Measurements from ENCODE around the gene FRAT1. TPM values are rescaled to one million over a fixed set of nuclear protein-coding genes. Genes with fewer than 3 reads are reported as not detected.
A peak's percentile ranks its signal among the peaks of the same experiment; 100 is the strongest.

Gene FRAT1
- total RNA-seq, 4 donors from 2014 or later: 6.8 to 10.0 (median 8.5) TPM

DNA sequence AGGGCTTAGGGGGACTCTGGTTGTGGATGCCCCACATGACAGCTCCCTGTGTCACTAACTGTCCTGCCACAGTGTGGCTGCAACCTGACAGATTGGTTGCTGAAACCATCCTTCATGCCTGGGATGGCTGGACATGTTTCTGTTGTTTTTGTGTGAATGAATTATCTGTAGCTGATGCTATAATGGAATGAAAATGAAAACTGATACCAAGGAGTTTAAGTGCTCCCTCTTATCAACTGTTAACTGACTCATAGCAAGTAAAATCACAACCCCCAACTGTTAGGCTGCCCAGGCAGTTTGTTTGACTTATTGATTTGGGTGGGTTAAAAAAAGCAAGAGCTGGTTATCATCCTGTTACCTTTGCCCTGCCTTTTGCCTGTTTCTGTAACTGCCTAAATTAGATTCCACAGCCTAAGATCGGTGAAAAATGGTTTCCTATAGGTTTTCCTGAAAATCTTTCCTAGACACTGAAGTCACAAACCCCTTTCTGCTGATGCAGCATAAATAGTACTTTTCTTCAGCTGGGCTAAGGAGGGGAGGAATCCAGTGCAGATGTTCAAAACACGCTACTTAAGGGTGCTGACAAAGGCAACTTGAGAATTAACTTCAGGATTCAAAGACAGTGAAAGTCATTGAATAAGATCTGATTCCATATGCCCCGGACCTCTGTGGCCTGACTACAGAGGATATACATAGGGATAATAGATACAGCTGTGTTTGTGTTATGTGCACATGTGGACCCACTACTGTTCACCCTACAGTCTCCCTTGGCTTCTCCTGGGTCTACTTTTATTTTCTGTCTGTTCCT is 9.8 kb downstream of the FRAT1 start:
- no peaks in the 10 kb centered on the region for H3K27me3 ChIP-seq
- no peak overlapping the region for H3K27ac ChIP-seq
- H3K36me3 ChIP-seq: peaks cover 0 to 33% (median 0%) of the 10 kb centered on the region in 3 donors
- H3K9me3 ChIP-seq: no peaks in the 10 kb centered on the region
- no peak for DNase-seq (ENCODE audit: low spot score in 2 of 2)
- TF ChIP-seq POLR2A (IDR thresholded peaks at IDR 0.05) (no peak), EP300 (IDR thresholded peaks at IDR 0.05) (no peak)
- TF ChIP-seq, protein P1, sequence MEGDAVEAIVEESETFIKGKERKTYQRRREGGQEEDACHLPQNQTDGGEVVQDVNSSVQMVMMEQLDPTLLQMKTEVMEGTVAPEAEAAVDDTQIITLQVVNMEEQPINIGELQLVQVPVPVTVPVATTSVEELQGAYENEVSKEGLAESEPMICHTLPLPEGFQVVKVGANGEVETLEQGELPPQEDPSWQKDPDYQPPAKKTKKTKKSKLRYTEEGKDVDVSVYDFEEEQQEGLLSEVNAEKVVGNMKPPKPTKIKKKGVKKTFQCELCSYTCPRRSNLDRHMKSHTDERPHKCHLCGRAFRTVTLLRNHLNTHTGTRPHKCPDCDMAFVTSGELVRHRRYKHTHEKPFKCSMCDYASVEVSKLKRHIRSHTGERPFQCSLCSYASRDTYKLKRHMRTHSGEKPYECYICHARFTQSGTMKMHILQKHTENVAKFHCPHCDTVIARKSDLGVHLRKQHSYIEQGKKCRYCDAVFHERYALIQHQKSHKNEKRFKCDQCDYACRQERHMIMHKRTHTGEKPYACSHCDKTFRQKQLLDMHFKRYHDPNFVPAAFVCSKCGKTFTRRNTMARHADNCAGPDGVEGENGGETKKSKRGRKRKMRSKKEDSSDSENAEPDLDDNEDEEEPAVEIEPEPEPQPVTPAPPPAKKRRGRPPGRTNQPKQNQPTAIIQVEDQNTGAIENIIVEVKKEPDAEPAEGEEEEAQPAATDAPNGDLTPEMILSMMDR (IDR thresholded peaks at IDR 0.05): no peak
- H3K4me3 ChIP-seq: no peak overlapping the region
- 66 to 77% methylated on average over 3 of the region's 3 CpGs for WGBS, 2 donors
- H3K4me1 ChIP-seq: peaks cover 0 to 33% (median 20%) of the 10 kb centered on the region in 4 donors

DNA sequence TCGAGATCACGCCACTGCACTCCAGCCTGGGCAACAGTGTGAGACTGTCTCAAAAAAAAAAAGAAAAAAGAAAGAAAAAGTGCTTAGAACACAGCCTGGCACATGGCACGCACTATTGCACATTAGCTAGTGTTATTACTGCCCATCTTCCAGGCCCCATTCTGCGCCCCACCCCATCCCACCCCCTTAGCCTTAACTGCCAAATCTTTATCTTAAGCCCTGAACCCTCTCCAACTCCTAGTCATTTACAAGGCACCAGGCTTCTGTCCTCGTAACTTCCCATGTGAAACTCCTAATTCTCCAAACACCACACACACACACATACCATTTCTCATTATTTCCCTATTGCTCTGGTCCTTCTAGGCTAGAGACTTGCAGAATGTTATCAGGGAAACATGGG is 10.7 kb downstream of the FRAT1 start:
- Histone ChIP-seq H3K27ac (no peak overlapping the region), H3K4me3 (no peak overlapping the region), H3K9me3 (no peaks in the 10 kb centered on the region), H3K4me1 (peaks cover 0 to 33% (median 20%) of the 10 kb centered on the region in 4 donors), H3K36me3 (peaks cover 0 to 33% (median 0%) of the 10 kb centered on the region in 3 donors), H3K27me3 (no peaks in the 10 kb centered on the region)
- DNase-seq (ENCODE audit: low spot score in 2 of 2): no peak
- TF ChIP-seq POLR2A (IDR thresholded peaks at IDR 0.05) (no peak), EP300 (IDR thresholded peaks at IDR 0.05) (no peak)
- TF ChIP-seq, protein P1 (IDR thresholded peaks at IDR 0.05): no peak
- 95% methylated on average over 5 of the region's 5 CpGs for WGBS, 2 donors

- Histone ChIP-seq H3K36me3 (peaks cover 0 to 33% (median 0%) of the 10 kb centered on the region in 3 donors), H3K4me1 (peaks cover 0 to 44% (median 23%) of the 10 kb centered on the region in 4 donors), H3K27me3 (no peaks in the 10 kb centered on the region), H3K27ac (no peak overlapping the region), H3K4me3 (peak overlapping the region in 1 of 4 donors; percentile 94), H3K9me3 (no peaks in the 10 kb centered on the region)
- 78 to 83% methylated on average over 6 of the region's 6 CpGs for WGBS, 2 donors
- no peak for DNase-seq (ENCODE audit: low spot score in 2 of 2)
- TF ChIP-seq EP300 (IDR thresholded peaks at IDR 0.05): no peak
- TF ChIP-seq POLR2A (IDR thresholded peaks at IDR 0.05): no peak
- TF ChIP-seq, protein P1 (IDR thresholded peaks at IDR 0.05): no peak
Measured at GRCh38 chr10:97331153-97331703, 12.2 kb downstream of the FRAT1 start.

GRCh38 chr10:97332591-97333350 is 13.7 kb downstream of the FRAT1 start:
- H3K27ac ChIP-seq: peak overlapping the region; percentile 44 to 97 (median 86)
- WGBS, 2 donors: 28 to 30% methylated on average over 18 of the region's 18 CpGs
- H3K9me3 ChIP-seq: no peaks in the 10 kb centered on the region
- peaks cover 0 to 59% (median 32%) of the 10 kb centered on the region in 4 donors for H3K4me1 ChIP-seq
- TF ChIP-seq, protein P1 (IDR thresholded peaks at IDR 0.05): peak in 2 of 5 experiments; percentile 24 to 27
- peak in 1 of 2 donors; percentile 40 for TF ChIP-seq EP300 (IDR thresholded peaks at IDR 0.05)
- TF ChIP-seq POLR2A (IDR thresholded peaks at IDR 0.05): no peak
- peak overlapping the region; percentile 56 to 97 (median 84) for H3K4me3 ChIP-seq
- DNase-seq (ENCODE audit: low spot score in 2 of 2): peak in 1 of 2 donors; percentile 12
- no peaks in the 10 kb centered on the region for H3K27me3 ChIP-seq
- peaks cover 0 to 33% (median 0%) of the 10 kb centered on the region in 3 donors for H3K36me3 ChIP-seq
